MG63 (cell line): Measurements from ENCODE around the gene BTN3A1. TPM values are rescaled to one million over a fixed set of nuclear protein-coding genes. Genes with fewer than 3 reads are reported as not detected.
A peak's percentile ranks its signal among the peaks of the same experiment; 100 is the strongest.
"Not testable (repeated sequence)": the region's sequence is repeated elsewhere in the genome, so short reads cannot be mapped to it uniquely, and the experiment has no call there.

Experiments used
- DNase-seq: peaks from one replicate; pipeline ENCODE4 v3.0.0-alpha.2; 2020
- H3K27me3 ChIP-seq: fragments of 250-450 bp; sonication (Bioruptor Pico); 2 replicates; pipeline ENCODE4 v1.5.1; 2020; ENCODE audit warnings: mild to moderate bottlenecking, moderate library complexity
- H3K36me3 ChIP-seq: fragments of 250-450 bp; sonication (Bioruptor Pico); 2 replicates; pipeline ENCODE4 v1.5.1; 2020; ENCODE audit warnings: mild to moderate bottlenecking, moderate library complexity
- H3K4me3 ChIP-seq: fragments of 250-450 bp; sonication (Bioruptor Pico); 2 replicates; pipeline ENCODE4 v1.5.1; 2020; ENCODE audit warnings: mild to moderate bottlenecking, moderate library complexity
- H3K9me3 ChIP-seq: fragments of 250-450 bp; sonication (Bioruptor Pico); 2 replicates; pipeline ENCODE4 v1.5.1; 2020; ENCODE audit warnings: mild to moderate bottlenecking, moderate library complexity
- total RNA-seq: library from RNA; depleted of rRNA; stranded (reverse); fragments of >200 nt; shearing (Covaris generic); gene quantifications from 2 replicates; pipeline ENCODE4 v1.2.3, GENCODE V29; 2014; ENCODE audit warnings: low replicate concordance

The BTN3A1 gene
- total RNA-seq, 1 experiment from 2014 or later = 11.2 TPM

GRCh38 chr6:26398555-26398954 is 3.5 kb upstream of the BTN3A1 start:
- H3K4me3 ChIP-seq = no peak overlapping the region
- H3K9me3 ChIP-seq = no peaks in the 10 kb centered on the region
- no peak for DNase-seq
- H3K36me3 ChIP-seq = no peaks in the 10 kb centered on the region
- no peaks in the 10 kb centered on the region for H3K27me3 ChIP-seq

GRCh38 chr6:26400626-26401025 is 1.4 kb upstream of the BTN3A1 start:
- H3K36me3 ChIP-seq = no peaks in the 10 kb centered on the region
- H3K9me3 ChIP-seq = no peaks in the 10 kb centered on the region
- H3K4me3 ChIP-seq = no peak overlapping the region
- DNase-seq = no peak
- H3K27me3 ChIP-seq = no peaks in the 10 kb centered on the region

DNA sequence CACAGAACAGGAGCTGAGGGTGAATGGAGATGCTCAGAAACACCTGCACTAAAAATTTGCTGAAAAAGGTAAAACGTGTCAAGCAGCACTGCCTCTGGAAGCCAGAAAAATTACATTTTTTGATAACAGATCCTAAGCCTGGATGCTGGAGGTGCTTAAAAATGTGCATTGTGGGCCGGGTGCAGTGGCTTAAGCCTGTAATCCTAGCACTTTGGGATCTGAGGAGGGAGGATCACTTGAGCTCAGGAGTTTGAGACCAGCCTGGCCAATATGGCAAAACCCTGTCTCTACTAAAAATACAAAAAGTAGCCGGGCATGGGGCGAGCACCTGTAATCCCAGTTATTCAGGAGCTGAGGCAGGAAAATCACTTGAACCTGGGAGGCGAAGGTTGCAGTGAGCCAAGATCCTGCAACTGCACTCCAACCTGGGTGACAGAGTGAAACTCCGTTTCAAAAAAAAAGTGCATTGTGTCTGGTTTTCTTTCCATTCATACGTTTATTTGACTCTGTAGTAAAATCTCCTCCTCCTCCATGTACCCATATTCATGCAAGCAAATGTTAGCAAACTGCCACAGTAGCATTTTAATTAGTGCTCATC is 587 bp upstream of the BTN3A1 start:
- Histone ChIP-seq H3K27me3 (no peaks in the 10 kb centered on the region), H3K4me3 (peak overlapping the region; percentile 65), H3K36me3 (no peaks in the 10 kb centered on the region), H3K9me3 (no peaks in the 10 kb centered on the region)
- DNase-seq = no peak

GRCh38 chr6:26403893-26404292 is 1.8 kb downstream of the BTN3A1 start:
- Histone ChIP-seq H3K27me3 (no peaks in the 10 kb centered on the region), H3K4me3 (no peak overlapping the region), H3K9me3 (no peaks in the 10 kb centered on the region), H3K36me3 (no peaks in the 10 kb centered on the region)
- DNase-seq = no peak

GRCh38 chr6:26404546-26404945 is 2.5 kb downstream of the BTN3A1 start:
- H3K9me3 ChIP-seq = no peaks in the 10 kb centered on the region

DNA sequence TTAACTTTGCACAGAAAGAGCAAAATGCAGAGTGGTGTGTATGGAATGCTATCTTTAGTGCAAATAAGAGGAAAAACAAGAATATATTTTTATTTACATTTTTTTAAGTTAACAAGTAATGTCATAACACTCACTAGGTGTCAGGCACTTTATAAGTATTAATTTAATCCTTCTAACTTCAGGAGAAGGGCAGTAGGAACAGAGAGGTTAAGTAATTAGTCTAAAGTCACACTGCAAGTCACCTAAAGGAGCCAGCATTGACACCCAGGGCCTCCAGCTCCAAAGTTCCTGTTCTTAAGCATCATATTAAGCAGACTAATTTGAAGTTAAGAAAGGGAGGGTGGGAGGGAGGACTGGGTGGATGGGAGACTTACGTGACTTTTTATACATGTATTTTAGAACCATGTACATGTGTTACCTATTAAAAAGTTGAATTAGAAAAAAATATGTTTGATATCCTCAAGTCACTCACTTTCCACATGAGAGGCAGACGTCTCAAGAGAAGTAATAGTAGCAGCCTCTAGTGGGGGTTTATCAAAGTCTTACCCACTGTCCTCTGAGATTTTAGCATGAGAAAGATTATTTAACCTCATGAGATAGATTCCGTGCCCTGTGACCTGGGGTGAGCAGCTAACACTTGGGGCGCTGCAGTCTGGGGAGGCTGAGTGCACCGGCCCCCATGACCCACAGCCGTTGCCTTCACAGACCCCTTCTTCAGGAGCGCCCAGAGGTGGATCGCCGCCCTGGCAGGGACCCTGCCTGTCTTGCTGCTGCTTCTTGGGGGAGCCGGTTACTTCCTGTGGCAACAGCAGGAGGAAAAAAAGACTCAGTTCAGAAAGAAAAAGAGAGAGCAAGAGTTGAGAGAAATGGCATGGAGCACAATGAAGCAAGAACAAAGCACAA is 7.0 kb downstream of the BTN3A1 start:
- no peaks in the 10 kb centered on the region for H3K9me3 ChIP-seq
- H3K4me3 ChIP-seq = no peak overlapping the region
- H3K36me3 ChIP-seq = no peaks in the 10 kb centered on the region
- no peak for DNase-seq
- H3K27me3 ChIP-seq = no peaks in the 10 kb centered on the region

More at GRCh38 chr6:26404546-26404945, 2.5 kb downstream of the BTN3A1 start:
- DNase-seq = no peak
- no peak overlapping the region for H3K4me3 ChIP-seq
- no peaks in the 10 kb centered on the region for H3K36me3 ChIP-seq
- H3K27me3 ChIP-seq = no peaks in the 10 kb centered on the region

DNA sequence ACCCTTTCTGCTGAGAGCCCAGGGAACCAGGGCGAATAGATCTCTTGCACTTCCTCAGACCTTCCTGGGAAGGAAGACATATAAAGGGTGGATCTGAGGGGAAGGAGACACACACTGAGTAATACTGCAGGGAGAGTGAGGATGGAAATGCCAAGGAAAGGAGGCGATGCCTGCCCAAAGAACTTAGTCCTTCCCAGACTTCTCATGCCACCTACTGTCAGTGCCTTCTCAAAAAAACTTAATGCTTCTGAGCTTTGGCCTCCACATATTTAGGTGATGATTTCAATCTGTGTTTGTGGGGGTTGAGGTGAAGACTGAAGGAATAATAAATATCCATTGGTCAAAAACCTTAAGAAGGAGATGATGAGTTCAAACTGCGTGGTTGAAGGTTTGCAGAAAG is 9.7 kb downstream of the BTN3A1 start:
- no peaks in the 10 kb centered on the region for H3K36me3 ChIP-seq
- H3K27me3 ChIP-seq = no peaks in the 10 kb centered on the region
- no peaks in the 10 kb centered on the region for H3K9me3 ChIP-seq
- no peak for DNase-seq
- H3K4me3 ChIP-seq = no peak overlapping the region

- H3K27me3 ChIP-seq = no peaks in the 10 kb centered on the region
- no peaks in the 10 kb centered on the region for H3K9me3 ChIP-seq
- H3K4me3 ChIP-seq = no peak overlapping the region
- DNase-seq = no peak
- H3K36me3 ChIP-seq = no peaks in the 10 kb centered on the region
Measured at GRCh38 chr6:26412228-26412627, 10.2 kb downstream of the BTN3A1 start.

GRCh38 chr6:26412954-26413353 is 10.9 kb downstream of the BTN3A1 start:
- DNase-seq = no peak
- Histone ChIP-seq H3K36me3 (no peaks in the 10 kb centered on the region), H3K4me3 (no peak overlapping the region), H3K9me3 (no peaks in the 10 kb centered on the region), H3K27me3 (no peaks in the 10 kb centered on the region)

DNA sequence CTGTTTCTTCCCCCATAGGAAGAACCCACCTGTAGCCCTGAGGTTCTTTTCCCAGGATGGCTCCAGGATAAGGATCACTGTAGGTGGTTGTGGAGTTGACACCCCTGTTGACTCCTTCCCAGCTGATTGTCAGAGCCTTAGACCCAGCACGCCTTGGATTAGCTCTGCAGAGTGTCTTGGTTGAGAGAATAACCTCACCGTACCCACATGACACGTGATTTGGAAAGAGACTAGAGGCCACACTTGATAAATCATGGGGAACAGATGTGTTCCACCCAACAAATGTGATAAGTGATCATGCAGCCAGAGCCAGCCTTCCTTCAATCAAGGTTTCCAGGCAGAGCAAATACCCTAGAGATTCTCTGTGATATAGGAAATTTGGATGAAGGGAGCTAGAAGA is 12.2 kb downstream of the BTN3A1 start:
- DNase-seq = no peak
- Histone ChIP-seq H3K4me3 (no peak overlapping the region), H3K9me3 (no peaks in the 10 kb centered on the region), H3K36me3 (no peaks in the 10 kb centered on the region), H3K27me3 (no peaks in the 10 kb centered on the region)

GRCh38 chr6:26415036-26415614 is 13.1 kb downstream of the BTN3A1 start:
- no peaks in the 10 kb centered on the region for H3K36me3 ChIP-seq
- H3K4me3 ChIP-seq = no peak overlapping the region
- H3K27me3 ChIP-seq = no peaks in the 10 kb centered on the region
- no peaks in the 10 kb centered on the region for H3K9me3 ChIP-seq
- no peak for DNase-seq

GRCh38 chr6:26415791-26416190 is 13.7 kb downstream of the BTN3A1 start:
- no peak for DNase-seq
- Histone ChIP-seq H3K4me3 (no peak overlapping the region), H3K27me3 (no peaks in the 10 kb centered on the region), H3K9me3 (no peaks in the 10 kb centered on the region), H3K36me3 (no peaks in the 10 kb centered on the region)

DNA sequence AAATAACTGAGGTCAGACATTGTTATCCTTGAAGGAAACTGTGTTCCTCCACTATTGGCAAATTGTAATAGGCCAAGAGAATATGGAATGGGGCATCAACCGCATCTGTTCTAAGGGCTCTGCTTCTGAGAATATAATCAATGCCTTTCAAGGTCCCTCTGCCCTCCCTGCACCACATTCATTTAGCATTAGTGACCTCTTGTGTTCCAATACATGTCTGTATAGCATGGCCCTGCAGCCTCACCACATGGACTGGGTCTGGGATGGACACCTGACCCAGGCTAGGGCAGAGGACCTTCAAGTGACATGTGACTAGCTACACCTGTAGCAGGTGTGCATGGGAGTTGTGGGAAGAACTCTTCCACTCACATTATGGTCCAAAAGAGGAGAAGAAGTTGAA is 14.2 kb downstream of the BTN3A1 start:
- no peak for DNase-seq
- Histone ChIP-seq H3K36me3 (no peaks in the 10 kb centered on the region), H3K9me3 (no peaks in the 10 kb centered on the region), H3K27me3 (no peaks in the 10 kb centered on the region), H3K4me3 (no peak overlapping the region)

DNA sequence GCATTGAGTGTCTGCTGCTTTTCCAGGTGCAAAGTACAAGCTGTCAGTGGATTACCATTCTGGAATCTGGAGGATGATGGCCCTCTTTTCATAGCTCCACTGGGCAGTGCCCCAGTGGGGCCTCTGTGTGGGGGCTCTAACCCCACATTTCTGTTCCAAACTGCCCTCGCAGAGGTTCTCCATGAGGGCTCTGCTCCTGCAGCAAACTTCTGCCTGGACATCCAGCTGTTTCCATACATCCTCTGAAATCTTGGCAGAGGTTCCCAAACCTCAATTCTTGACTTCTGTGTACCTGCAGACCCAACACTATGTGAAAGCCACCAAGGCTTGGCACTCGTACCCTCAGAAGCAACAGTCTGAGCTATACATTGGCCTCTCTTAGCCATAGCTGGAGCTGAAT is 16.0 kb downstream of the BTN3A1 start:
- not testable (repeated sequence) for H3K27me3 ChIP-seq, H3K36me3 ChIP-seq, H3K9me3 ChIP-seq, H3K4me3 ChIP-seq, DNase-seq

GRCh38 chr6:26418795-26419194 is 16.7 kb downstream of the BTN3A1 start:
- not testable (repeated sequence) for DNase-seq, H3K4me3 ChIP-seq, H3K27me3 ChIP-seq, H3K36me3 ChIP-seq, H3K9me3 ChIP-seq

DNA sequence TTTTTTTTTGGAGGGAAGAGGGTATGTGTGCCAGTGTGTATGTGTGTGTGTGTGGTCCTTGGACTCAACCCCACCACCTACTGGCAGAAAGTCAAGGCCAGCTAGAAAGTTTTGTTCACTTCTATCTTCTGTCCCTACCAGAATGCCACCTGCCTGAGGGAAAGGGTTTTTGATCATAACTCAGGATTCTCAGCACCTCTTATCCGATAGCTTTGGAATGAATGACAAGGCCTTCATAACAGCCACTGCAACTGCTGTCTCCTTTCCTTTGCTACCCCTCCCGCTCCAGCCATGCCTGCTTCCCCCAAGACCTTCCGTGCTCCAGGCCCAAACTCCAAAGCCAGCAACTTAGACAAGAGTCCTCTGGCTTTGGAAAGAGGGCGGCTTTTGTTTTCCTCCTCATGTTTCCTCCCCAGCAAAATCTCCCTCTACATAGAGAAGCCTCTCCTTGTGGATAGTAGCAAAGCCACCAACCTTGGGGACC is 18.7 kb downstream of the BTN3A1 start:
- Histone ChIP-seq H3K4me3 (peak overlapping the region; percentile 94), H3K36me3 (no peaks in the 10 kb centered on the region), H3K9me3 (no peaks in the 10 kb centered on the region), H3K27me3 (no peaks in the 10 kb centered on the region)
- peak; percentile 5 for DNase-seq

GRCh38 chr6:26421259-26422144 is 19.4 kb downstream of the BTN3A1 start:
- H3K4me3 ChIP-seq = peak overlapping the region; percentile 94
- peak; percentile 68 for DNase-seq
- no peaks in the 10 kb centered on the region for H3K27me3 ChIP-seq
- H3K9me3 ChIP-seq = no peaks in the 10 kb centered on the region
- H3K36me3 ChIP-seq = no peaks in the 10 kb centered on the region
